Adrenal gland (tissue), 12 donors: ENCODE data around the gene MBNL1. TPM values are rescaled to one million over a fixed set of nuclear protein-coding genes. Genes with fewer than 3 reads are reported as not detected.

Experiments used
- DNase-seq, 7 donors: peaks; one replicate each; pipeline ENCODE4 v3.0.0-alpha.2; 2019 to 2020
- H3K27ac ChIP-seq, 5 donors: fragments of 200-600 bp; sonication (generic) in 4 of 5; 1 replicate in 3 of 5; 2 replicates in 2 of 5; pipeline versions ENCODE4 v1.5.1 to v1.8.0; 2016 to 2020; ENCODE audit warnings: mild to moderate bottlenecking in 1 of 5
- H3K27me3 ChIP-seq: fragments of 200-600 bp; 2 replicates; pipeline ENCODE4 v1.8.0; 2021
- H3K36me3 ChIP-seq, 2 donors: fragments of 200-600 bp; replicated peaks in 1 of 2; 1 replicate in 1 of 2; 2 replicates in 1 of 2; pipeline versions ENCODE4 v1.5.1 to v1.8.0; 2018 to 2022
- H3K4me1 ChIP-seq, 2 donors: fragments of 200-600 bp; replicated peaks in 1 of 2; 1 replicate in 1 of 2; 2 replicates in 1 of 2; pipeline versions ENCODE4 v1.5.1 to v1.8.0; 2018 to 2021
- H3K4me3 ChIP-seq, 4 donors: fragments of 200-600 bp; sonication (generic) in 3 of 4; one replicate each; pipeline ENCODE4 v1.5.1; 2016 to 2018
- H3K9me3 ChIP-seq, 3 donors: fragments of 200-600 bp; sonication (generic) in 1 of 3; replicated peaks in 1 of 3; 1 replicate in 2 of 3; 2 replicates in 1 of 3; pipeline versions ENCODE4 v1.5.1 to v1.8.0; 2016 to 2021
- CTCF ChIP-seq, 6 experiments: fragments of 450-650 bp in 4 of 6; fragments of 200-600 bp in 2 of 6; sonication (generic) in 1 of 6; IDR thresholded peaks; 1 replicate in 5 of 6; 2 replicates in 1 of 6; pipeline versions ENCODE4 v1.5.1 to v1.8.0; 2016 to 2021; ENCODE audit warnings: antibody characterized with exemption in 6 of 6, mild to moderate bottlenecking in 2 of 6, moderate library complexity in 1 of 6
- POLR2A ChIP-seq, 2 donors: fragments of 450-650 bp; IDR thresholded peaks; one replicate each; pipeline ENCODE4 v1.6.1; 2017; ENCODE audit warnings: antibody characterized with exemption in 2 of 2, mild to moderate bottlenecking in 2 of 2, moderate library complexity in 1 of 2
- WGBS, 4 donors: extraction: QIAGEN DNeasy Blood & Tissue Kit in 2 of 4; methylation state at CpG; one replicate each; pipeline versions ENCODE4 v1.1.5 to v1.1.7; 2013 to 2017; 5-methylcytosine and 5-hydroxymethylcytosine counted together
- intact Hi-C, 2 donors: fragments of 100-400 bp; cut with DNase I; formaldehyde crosslinking; loops; one replicate each; pipeline versions ENCODE4 v1.14.1 to v1.15.0; 2022 to 2023
- polyA plus RNA-seq, 3 donors: library from polyadenylated mRNA; stranded (reverse); fragments of 200-250 nt in 2 of 3; fragments of 350-450 nt in 1 of 3; fragmentation: Illumina TruSeq in 1 of 3; extraction: RNeasy Lipid Tissue Mini Kit (QIAGEN cat#74804) in 1 of 3; gene quantifications; one replicate each; pipeline ENCODE4 v1.2.3, GENCODE V29; 2013 to 2014
- total RNA-seq, 9 donors: library from RNA; depleted of rRNA in 4 of 9; stranded (reverse); fragments of >200 nt in 4 of 9; fragments of 120-200 nt in 1 of 9; fragmentation: NEBNext Ultra II Directional in 1 of 9; extraction: Animal tissue kit (Norgen Biotek cat#: 25700) in 1 of 9; gene quantifications; one replicate each; pipeline versions ENCODE4 v1.1.0 to v1.2.4, GENCODE V29; 2013 to 2023
- donor health status: healthy with polysubstance abuse.
- donor health status: Bipolar disorder and iron deficiency.
- donor health status: DM: yes; HTN: yes; CAD: no.
- donor health status: DM: no; HTN: no; CAD: no.
- donor health status: DM: no; HTN: no; CAD: no.
- donor health status: DM: yes; HTN: yes; CAD: no.

The MBNL1 gene
- total and polyA plus RNA-seq, 12 donors = 30.6 to 252 (median 122) TPM

DNA sequence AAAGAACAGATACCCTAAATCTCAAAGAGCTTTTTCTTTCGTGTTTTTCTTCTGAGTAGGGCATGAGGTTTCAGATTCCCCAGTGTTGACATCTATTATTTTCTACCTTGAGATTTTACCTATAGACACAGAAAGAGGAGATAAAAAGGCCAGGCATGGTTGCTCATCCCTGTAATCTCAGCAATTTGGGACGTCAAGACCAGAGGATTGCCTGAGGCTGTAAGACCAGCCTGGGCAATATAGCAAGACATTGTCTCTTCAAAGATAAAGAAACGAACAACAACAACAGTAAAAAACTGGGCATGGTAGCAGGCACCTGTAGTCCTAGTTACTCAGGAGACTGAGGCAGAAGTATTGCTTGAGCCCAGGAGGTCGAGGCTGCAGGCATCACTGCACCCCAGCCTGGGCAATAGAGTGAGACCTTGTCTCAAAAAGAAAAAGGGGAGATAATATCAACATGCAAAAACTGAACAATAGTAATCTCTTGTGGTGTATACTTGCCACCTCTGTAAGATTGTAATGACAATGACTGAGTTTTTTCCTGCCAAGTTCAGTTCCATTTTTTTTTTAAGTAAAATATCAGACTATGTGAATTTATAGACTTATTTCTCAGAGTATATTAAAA lies 71.3 kb downstream of the MBNL1 start:
- WGBS, 4 donors = 86 to 94% (median 92%) methylated on average over 4 of the region's 4 CpGs
- no peaks in the 10 kb centered on the region for H3K27me3 ChIP-seq
- H3K4me1 ChIP-seq = peaks cover 4 to 5% of the 10 kb centered on the region in 2 donors
- TF ChIP-seq POLR2A (IDR thresholded peaks at IDR 0.05) (no peak), CTCF (IDR thresholded peaks at IDR 0.05) (no peak)
- H3K27ac ChIP-seq = no peak overlapping the region
- intact Hi-C loops = no loop called here
- no peaks in the 10 kb centered on the region for H3K36me3 ChIP-seq
- DNase-seq = no peak
- no peak overlapping the region for H3K4me3 ChIP-seq
- no peaks in the 10 kb centered on the region for H3K9me3 ChIP-seq

DNA sequence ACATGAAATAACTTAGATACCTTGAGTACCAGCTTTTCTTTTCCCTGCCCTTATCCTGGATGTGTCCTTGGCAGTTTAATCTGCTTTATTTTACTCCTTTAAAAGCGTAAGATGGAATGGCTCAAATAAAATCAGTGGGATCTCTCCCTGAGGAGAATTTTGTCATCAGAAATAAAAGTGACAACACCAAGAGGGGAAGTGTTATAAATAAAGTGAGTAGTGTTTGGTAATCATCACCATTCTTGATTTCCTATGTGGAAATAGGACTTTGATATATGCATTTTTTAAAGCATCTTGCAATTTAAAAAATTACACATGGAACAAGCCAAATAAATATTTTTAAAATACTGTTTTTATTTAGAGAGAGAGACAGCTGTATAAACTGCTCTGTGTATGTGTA lies 76.5 kb downstream of the MBNL1 start:
- Histone ChIP-seq H3K27me3 (no peaks in the 10 kb centered on the region), H3K4me3 (no peak overlapping the region), H3K9me3 (no peaks in the 10 kb centered on the region), H3K4me1 (peaks cover 4 to 35% of the 10 kb centered on the region in 2 donors), H3K36me3 (no peaks in the 10 kb centered on the region), H3K27ac (no peak overlapping the region)
- DNase-seq = no peak
- intact Hi-C loops = no loop called here
- TF ChIP-seq CTCF (IDR thresholded peaks at IDR 0.05) (no peak), POLR2A (IDR thresholded peaks at IDR 0.05) (no peak)
- 43 to 57% (median 54%) methylated on average over 1 of the region's 1 CpG for WGBS, 4 donors

DNA sequence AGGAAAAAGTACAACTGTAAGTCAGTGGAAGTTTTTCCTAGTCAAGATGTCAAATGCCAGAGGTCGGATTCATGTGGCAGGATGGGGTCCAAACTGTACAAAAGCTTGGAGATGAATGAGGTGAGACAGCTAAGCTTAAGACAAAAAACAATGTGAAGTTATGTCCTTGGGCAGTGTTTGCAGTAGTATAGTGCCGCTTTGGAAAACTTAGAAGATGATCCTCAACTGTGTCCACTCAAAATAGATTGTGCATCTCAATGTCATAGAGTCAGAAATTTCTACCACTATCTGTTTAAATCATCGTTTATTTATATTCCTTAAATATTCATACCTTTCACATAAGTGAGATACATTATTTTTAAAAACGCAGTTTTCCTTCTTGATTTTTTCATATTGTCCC lies 77.3 kb downstream of the MBNL1 start:
- Histone ChIP-seq H3K4me1 (peaks cover under 1 to 36% of the 10 kb centered on the region in 2 donors), H3K4me3 (no peak overlapping the region), H3K36me3 (no peaks in the 10 kb centered on the region), H3K27ac (no peak overlapping the region), H3K27me3 (no peaks in the 10 kb centered on the region), H3K9me3 (no peaks in the 10 kb centered on the region)
- TF ChIP-seq POLR2A (IDR thresholded peaks at IDR 0.05) (no peak), CTCF (IDR thresholded peaks at IDR 0.05) (no peak)
- no peak for DNase-seq
- intact Hi-C loops = no loop called here
- 85 to 93% (median 90%) methylated on average over 4 of the region's 4 CpGs for WGBS, 4 donors

- Histone ChIP-seq H3K4me1 (peaks cover 0 to 36% of the 10 kb centered on the region in 2 donors), H3K4me3 (no peak overlapping the region), H3K27ac (no peak overlapping the region), H3K27me3 (no peaks in the 10 kb centered on the region), H3K36me3 (no peaks in the 10 kb centered on the region), H3K9me3 (no peaks in the 10 kb centered on the region)
- peak in 1 of 7 donors; percentile 27 for DNase-seq
- 84 to 94% (median 88%) methylated on average over 2 of the region's 2 CpGs for whole genome bisulfite sequencing, 4 donors
- TF ChIP-seq POLR2A (IDR thresholded peaks at IDR 0.05) (no peak), CTCF (IDR thresholded peaks at IDR 0.05) (no peak)
- intact Hi-C loops = no loop called here
Measured at GRCh38 chr3:152346740-152347139, 78.0 kb downstream of the MBNL1 start.
